A549 (cell line): ENCODE data around the gene HBA2.

Source experiments
- BHLHE40 ChIP-seq: IDR thresholded peaks from 2 replicates; pipeline ENCODE4 v1.6.1; 2012; ENCODE audit warnings: low read depth, low read length, inconsistent platforms
- EP300 ChIP-seq, 2 experiments: fragments of >200 bp; sonication (Bioruptor Twin); formaldehyde crosslinking; IDR thresholded peaks; 2 replicates in 1 of 2; 3 replicates in 1 of 2; pipeline ENCODE4 v1.6.1; 2016 to 2017
- FOXS1 ChIP-seq: fragments of 250-450 bp; sonication (Bioruptor Pico); IDR thresholded peaks from 2 replicates; pipeline ENCODE4 v1.5.0; 2020; ENCODE audit warnings: mild to moderate bottlenecking, moderate library complexity
- MAFK ChIP-seq: fragments of 450-650 bp; IDR thresholded peaks from 2 replicates; pipeline ENCODE4 v1.6.1; 2014; ENCODE audit not compliant: partially characterized antibody
- POLR2A ChIP-seq: IDR thresholded peaks from 2 replicates; pipeline ENCODE4 v1.6.1; 2012; ENCODE audit warnings: mild to moderate bottlenecking, low read length
- RCOR1 ChIP-seq: fragments of 150-350 bp; IDR thresholded peaks from 2 replicates; pipeline ENCODE4 v1.6.1; 2014; ENCODE audit warnings: antibody characterized with exemption, low read length, low read depth
- RFX5 ChIP-seq: fragments of 450-650 bp; IDR thresholded peaks from 2 replicates; pipeline ENCODE4 v1.7.1; 2014; ENCODE audit warnings: antibody characterized with exemption, mild to moderate bottlenecking, moderate library complexity
- SREBF2 ChIP-seq: fragments of 450-650 bp; IDR thresholded peaks from 2 replicates; pipeline ENCODE4 v1.6.1; 2014; ENCODE audit warnings: mild to moderate bottlenecking, moderate library complexity
- ZSCAN20 ChIP-seq: fragments of 250-450 bp; sonication (Bioruptor Pico); IDR thresholded peaks from 2 replicates; pipeline ENCODE4 v1.8.0; 2022; ENCODE audit warnings: mild to moderate bottlenecking, moderate library complexity
- TF ChIP-seq, protein P1 (sequence below): fragments of >200 bp; sonication (Bioruptor Twin); formaldehyde crosslinking; IDR thresholded peaks from 3 replicates; pipeline ENCODE4 v1.5.1; 2016
- TF ChIP-seq, protein P2 (sequence below): fragments of 200-600 bp; sonication (generic); IDR thresholded peaks from 2 replicates; pipeline ENCODE4 v1.6.1; 2016; ENCODE audit warnings: antibody characterized with exemption, mild to moderate bottlenecking, moderate library complexity
- TF ChIP-seq, protein P3 (sequence below): IDR thresholded peaks from 2 replicates; pipeline ENCODE4 v1.6.1; 2012

DNA sequence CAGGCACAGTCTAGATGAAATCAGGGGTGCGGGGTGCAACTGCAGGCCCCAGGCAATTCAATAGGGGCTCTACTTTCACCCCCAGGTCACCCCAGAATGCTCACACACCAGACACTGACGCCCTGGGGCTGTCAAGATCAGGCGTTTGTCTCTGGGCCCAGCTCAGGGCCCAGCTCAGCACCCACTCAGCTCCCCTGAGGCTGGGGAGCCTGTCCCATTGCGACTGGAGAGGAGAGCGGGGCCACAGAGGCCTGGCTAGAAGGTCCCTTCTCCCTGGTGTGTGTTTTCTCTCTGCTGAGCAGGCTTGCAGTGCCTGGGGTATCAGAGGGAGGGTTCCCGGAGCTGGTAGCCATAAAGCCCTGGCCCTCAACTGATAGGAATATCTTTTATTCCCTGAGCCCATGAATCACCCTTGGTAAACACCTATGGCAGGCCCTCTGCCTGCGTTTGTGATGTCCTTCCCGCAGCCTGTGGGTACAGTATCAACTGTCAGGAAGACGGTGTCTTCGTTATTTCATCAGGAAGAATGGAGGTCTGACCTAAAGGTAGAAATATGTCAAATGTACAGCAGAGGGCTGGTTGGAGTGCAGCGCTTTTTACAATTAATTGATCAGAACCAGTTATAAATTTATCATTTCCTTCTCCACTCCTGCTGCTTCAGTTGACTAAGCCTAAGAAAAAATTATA is 5.4 kb downstream of the HBA2 start:
- TF ChIP-seq, protein P1, sequence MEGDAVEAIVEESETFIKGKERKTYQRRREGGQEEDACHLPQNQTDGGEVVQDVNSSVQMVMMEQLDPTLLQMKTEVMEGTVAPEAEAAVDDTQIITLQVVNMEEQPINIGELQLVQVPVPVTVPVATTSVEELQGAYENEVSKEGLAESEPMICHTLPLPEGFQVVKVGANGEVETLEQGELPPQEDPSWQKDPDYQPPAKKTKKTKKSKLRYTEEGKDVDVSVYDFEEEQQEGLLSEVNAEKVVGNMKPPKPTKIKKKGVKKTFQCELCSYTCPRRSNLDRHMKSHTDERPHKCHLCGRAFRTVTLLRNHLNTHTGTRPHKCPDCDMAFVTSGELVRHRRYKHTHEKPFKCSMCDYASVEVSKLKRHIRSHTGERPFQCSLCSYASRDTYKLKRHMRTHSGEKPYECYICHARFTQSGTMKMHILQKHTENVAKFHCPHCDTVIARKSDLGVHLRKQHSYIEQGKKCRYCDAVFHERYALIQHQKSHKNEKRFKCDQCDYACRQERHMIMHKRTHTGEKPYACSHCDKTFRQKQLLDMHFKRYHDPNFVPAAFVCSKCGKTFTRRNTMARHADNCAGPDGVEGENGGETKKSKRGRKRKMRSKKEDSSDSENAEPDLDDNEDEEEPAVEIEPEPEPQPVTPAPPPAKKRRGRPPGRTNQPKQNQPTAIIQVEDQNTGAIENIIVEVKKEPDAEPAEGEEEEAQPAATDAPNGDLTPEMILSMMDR: no peak
- TF ChIP-seq MAFK (no peak), RFX5 (no peak), FOXS1 (CRISPR knock-in tag) (no peak), POLR2A (no peak), ZSCAN20 (CRISPR knock-in tag) (no peak), RCOR1 (no peak), EP300 (IDR thresholded peaks at IDR 0.05) (no peak), SREBF2 (no peak), BHLHE40 (no peak)
- TF ChIP-seq, protein P2, sequence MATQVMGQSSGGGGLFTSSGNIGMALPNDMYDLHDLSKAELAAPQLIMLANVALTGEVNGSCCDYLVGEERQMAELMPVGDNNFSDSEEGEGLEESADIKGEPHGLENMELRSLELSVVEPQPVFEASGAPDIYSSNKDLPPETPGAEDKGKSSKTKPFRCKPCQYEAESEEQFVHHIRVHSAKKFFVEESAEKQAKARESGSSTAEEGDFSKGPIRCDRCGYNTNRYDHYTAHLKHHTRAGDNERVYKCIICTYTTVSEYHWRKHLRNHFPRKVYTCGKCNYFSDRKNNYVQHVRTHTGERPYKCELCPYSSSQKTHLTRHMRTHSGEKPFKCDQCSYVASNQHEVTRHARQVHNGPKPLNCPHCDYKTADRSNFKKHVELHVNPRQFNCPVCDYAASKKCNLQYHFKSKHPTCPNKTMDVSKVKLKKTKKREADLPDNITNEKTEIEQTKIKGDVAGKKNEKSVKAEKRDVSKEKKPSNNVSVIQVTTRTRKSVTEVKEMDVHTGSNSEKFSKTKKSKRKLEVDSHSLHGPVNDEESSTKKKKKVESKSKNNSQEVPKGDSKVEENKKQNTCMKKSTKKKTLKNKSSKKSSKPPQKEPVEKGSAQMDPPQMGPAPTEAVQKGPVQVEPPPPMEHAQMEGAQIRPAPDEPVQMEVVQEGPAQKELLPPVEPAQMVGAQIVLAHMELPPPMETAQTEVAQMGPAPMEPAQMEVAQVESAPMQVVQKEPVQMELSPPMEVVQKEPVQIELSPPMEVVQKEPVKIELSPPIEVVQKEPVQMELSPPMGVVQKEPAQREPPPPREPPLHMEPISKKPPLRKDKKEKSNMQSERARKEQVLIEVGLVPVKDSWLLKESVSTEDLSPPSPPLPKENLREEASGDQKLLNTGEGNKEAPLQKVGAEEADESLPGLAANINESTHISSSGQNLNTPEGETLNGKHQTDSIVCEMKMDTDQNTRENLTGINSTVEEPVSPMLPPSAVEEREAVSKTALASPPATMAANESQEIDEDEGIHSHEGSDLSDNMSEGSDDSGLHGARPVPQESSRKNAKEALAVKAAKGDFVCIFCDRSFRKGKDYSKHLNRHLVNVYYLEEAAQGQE: no peak
- TF ChIP-seq, protein P3, sequence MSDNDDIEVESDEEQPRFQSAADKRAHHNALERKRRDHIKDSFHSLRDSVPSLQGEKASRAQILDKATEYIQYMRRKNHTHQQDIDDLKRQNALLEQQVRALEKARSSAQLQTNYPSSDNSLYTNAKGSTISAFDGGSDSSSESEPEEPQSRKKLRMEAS: no peak
